NCI-H345 treated with DMSO at 0.1 percent for 48 hours (cell line): Measurements from ENCODE around the gene SPINDOC.

Experiments used
- DNase-seq: peaks from one replicate; lab custom pipeline; 2025; ENCODE audit not compliant: unreplicated experiment; lab: John Stamatoyannopoulos, UW

The SPINDOC gene

DNA sequence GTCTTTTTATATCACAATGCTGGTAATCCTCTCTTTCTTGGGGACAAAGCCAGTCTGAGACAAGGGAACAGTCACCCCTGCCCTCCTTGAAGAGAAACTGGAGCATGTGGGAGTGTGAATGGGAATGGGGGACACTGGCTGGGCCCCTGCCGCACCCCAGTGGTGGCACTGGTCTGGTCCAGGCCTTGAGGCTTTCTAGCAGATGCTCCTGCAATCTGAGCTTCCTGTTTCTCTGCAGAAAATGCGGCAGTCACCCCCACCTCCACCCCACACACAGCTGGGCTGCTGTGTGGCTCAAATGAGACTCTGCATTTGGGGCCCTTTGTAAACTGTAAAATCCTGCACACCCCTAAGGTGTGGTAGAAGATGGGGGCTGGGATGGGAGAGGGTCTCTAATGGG, 19.1 kb downstream of the SPINDOC start:
- no peak for DNase-seq

DNA sequence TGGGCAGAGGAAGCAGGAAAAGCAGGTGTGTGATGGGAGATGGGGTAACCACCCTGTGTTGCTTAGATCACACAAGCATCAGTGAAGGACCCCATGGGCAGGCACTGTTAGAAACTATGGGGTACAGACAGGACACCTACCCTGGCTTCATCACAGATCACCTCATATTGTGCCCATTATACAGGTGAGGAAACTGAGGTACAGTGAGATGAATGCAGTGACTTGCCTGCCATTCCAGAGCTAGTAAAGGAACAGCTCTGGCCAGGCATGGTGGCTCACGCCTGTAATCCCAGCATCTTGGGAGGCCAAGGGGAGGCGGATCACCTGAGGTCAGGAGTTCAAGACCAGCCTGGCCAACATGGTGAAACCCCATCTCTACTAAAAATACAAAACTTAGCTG, 19.8 kb downstream of the SPINDOC start:
- no peak for DNase-seq

DNA sequence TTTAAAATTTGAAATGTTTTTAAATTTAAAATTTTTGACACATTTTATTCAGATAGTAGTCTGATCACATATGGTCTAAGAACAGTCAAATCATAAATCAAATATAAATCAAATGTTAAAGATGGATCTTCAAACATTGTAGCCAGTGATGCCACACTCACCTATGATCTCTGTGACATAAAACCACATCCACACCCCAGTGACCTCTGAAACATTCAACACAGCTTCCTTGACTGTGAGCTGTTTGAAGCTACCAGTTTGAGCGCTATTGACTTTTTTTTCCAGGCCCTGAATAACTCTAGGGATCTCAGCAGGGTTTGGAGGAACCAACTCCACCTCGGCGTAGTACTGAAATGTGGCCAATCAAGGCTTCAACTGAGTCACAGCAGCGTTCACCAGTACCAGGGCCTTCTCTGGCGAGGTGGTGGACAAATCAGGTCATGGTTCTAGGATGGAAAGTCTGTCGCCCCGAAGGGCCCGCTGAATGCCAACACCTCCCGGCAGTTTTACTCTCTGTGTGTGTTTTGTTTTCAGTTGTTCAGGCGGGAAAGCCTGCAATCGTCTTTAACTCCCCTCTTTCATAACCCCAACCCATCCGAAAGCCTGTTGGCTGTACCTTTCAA, 21.4 kb downstream of the SPINDOC start:
- DNase-seq, result no peak

DNA sequence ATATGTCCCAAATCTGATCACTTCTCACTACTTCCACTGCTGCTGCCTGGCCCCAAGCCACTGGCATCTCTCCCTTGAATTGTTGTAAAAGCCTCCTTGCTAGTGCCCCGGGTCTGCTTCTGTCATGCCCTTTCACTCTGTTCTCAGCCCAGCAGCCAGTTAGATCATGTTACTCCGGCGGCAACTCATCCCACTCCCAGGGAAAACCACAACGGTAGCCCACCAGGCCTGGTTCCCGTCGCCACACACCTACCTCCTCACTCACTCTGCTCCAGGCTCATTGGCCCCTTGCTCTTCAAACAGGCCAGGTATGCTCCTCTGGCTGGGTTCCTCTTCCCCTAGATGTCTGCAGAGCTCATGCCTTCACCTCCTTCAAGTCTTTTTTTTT, 21.9 kb downstream of the SPINDOC start:
- DNase-seq, result no peak

DNA sequence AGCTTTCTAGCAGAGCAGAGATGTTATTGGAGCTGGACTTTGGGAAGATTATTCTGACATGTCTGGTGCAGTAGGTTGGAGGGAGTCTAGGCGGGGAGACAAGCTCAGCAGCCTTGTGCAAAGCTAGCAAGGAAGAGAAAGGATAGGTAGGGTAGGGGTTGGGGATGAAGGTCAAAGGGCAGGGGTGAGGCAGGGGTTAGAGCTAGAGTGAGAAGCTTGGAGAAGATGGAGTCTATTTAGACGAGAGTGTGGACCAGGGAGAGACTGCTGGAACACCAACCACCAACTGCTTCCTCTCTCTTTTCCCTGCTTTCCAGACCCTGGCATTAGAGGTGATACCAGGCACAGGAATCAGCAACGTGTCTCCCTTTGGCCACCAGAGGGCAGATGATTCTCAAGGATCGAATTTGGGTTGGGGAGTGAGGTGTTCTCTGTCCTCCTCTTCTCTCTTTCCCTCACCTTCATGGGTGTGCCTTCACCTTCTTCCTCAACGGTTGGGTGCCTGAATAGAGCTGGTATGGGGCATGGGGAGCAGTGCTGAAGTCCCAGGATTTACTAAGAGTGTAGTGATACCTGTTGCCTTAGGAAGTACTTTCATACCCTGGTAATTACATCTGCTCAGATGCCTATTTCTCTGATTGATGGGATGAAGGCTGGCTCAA, 23.9 kb downstream of the SPINDOC start:
- peak; percentile 84 for DNase-seq

DNA sequence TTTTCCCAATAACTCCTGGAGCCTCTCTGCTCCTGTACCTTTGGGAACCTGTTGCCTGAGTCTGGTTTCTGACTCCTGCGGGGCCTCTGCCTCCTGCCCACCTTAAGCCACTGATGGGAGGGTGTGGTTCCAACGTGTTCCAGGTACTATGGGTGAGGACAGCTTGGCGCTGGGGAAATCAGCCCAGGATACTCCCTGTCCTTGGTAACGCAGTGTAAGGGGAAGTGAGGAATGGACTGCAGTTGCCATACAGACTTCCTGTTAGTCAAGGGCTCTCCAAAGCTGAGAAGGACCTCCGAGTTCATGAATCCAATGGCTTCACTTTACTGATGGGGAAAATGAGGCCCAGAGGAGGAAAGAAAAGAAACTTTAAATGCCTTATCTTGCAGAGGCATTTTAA, 24.5 kb downstream of the SPINDOC start:
- no peak for DNase-seq

DNA sequence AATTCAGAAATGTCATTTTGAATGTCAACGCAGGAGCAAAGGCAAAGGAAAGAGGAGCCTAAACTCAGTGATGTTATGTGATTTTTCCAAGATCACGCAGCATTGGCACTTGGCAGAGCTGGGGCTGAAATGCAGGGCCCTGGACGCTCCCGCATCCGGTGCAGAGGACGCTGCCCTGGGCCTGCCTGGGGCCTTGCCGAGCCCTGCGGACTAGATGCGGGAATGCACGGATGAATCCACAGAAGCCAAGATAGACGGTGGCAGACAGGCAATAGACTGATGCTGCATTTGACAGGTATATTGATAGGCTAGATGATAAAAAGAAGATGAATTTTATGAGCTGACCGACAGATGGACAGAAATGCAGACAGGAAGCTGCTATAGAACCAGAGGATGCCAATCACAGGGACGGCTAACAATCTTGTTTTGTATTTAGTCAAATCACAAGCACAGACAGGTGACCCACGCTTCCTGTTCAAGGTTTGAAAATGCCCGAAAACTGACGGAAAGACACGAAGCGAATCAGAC, 25.0 kb downstream of the SPINDOC start:
- DNase-seq, result no peak

DNA sequence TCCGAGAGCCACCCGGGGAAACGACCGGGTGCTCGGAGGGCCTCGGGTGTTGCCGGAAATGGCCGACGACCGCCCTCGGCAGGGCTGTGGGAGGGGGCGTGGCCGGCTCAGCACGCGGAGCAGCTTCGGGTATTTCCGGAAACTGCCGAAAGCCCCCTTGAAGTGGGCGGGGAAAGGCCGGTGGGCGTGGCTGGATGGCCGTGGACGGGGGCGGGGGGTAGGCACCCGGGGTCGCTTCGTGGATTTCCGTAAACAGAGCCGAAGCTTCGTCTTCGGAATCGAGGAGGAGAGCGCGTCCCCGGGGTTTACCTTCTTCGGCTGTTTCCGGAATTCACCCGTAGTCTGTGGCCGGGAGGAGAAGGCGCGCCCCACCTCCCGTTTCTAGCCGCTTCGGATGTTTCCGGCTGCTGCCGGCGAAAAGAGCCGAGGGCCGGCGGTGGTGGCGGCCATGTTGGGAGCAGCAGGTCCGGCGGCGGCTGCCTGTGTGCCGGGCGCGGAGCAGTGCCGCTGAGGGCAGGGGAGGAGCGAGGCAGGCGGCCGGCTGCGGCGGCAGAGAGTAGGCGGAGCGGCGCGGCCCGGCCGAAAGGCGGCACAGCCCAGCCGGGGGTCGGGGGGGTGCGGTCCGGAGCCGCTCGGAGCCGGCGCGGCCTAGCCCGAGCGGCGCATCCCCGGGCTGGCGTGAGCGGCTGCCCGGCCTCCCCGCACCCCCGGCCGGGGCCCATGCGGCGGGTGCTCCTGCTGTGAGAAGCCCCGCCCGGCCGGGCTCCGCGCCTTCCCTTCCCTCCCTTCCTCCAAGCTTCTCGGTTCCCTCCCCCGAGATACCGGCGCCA, 25.6 kb downstream of the SPINDOC start, which contains the start of gene MARK2:
TSS of gene MARK2 (plus strand) at position 433 of the 830 bp plus-strand sequence. CDS start at position 830, 397 bp downstream.
- peak; percentile 99 for DNase-seq

DNA sequence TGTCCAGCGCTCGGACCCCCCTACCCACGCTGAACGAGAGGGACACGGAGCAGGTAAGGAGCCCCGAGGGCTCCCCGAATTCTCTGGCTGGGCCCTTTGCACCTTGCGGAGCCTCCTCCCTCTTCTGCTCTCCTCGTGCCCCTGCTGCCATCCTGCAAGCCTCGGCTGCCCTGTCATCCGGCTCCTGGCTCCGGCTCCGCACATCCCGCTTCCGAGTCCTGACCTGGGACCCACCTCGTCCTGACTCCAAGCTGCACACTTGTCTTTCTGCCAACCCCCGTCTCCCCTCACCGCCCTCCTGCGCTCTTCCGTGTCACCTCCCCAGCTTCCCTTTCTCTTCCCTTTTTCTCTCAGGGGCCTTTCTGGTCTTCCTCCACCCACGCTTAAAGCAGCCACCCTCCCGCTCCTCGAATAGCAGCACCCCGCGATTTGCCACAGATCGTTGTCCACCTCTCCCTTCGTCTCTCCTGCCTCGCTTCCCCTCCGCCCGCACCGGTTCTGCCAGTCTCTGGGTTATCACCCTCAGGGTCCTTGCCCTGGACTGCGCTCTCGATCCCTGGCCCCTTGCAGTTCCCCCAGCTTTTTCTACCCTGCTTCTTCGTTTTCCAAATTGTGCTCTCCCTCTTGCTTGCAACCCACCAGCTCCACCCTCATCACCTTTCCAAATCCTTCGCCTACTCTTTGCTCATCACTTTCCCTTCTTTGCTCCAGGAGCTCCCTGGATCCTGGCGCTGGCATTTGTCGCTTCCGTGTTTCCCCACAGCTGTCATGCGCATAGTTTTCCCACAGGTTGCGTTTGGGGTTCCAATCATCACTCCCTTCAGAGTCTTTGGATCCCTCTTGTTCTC, 26.5 kb downstream of the SPINDOC start:
- DNase-seq, result no peak

DNA sequence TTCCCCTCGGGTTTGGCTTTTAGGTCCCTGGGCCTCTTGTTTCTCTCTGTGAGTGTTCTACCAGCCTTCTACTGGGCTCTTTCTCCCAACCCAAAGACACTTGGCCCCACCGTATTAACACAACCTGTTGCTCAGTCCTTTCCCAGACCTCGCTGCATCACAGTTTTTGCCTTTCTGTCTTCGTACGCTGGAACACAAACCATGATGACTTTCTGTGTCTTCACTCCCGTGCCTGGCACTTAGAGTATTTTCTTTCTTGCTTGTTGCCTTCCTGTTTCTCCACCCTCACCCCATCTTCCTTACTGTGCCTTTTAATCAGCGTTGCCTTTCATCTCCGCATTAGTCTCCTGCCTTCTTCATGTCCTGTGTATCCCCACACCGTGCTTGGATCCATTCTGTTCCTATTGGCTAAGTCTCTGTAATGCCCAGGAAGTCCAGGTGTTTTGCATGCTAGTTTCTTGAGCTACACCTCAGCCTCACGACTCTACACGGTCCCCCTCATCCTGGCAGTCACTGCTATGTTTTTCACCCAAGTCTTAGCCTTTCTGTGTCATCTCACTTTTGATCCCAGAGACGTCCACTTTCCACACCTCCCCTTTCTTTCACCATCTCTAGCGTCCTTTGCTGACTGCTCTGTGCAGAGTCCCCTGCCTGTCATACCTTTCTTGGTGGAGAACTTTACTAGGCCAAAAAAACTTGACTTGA, 27.3 kb downstream of the SPINDOC start:
- no peak for DNase-seq

DNA sequence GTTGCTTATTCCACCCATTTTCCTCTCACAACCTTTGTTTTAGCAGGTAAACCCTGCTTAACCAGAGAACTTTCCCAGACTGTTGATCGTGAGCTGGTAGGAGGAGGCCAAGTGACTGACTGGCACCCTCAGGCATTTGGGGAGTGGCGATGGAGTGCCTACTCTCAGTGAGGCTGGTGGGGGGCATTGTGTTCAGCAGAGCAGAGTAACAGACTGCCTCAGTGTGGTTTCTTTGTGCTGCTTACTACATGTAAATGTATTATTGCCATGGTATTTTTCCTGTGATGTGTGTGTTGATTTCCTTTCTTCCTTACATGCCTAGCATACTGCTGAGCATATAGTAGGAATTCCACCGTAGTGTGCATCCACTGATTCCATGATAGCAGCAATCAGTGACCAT, 28.3 kb downstream of the SPINDOC start:
- peak; percentile 63 for DNase-seq

DNA sequence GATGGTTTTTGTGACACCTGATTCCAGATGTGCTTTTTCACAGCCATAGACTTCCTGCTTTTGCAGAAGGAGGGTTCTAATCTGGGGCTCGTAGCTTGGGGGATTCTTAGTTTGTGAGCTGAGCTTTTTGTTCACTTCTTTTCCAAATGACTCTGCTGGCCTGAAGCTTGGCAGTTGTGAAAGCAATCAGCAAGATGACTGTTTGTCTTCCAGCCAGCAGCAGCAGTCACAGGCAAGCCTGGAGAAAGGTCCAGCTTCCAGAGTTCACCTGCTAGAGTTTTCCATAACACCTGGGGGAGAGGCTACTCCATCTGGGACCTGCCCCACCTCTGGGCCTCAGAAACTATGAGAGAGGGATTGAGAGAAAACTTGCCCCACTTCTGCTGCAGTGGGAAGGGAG, 29.8 kb downstream of the SPINDOC start:
- no peak for DNase-seq

DNA sequence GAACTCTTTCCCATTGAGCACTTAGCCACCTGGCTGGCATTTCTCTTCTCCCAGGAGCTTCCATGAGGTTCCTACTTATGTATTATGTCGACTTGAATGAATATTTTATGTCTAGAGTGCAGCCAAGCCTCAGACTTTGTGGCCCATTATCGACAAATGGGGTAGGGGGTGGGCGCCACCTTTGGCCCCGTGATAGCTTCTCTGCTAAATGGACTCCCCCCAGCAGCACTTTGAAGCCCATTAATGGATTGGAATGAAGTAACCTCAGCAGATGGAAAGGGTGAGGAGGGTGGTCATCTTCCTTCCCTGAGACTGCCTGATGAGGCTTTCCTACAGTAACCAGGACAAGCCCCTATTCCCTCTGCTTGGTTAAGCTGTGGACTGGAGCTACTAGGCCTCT, 31.6 kb downstream of the SPINDOC start:
- DNase-seq, result no peak

DNA sequence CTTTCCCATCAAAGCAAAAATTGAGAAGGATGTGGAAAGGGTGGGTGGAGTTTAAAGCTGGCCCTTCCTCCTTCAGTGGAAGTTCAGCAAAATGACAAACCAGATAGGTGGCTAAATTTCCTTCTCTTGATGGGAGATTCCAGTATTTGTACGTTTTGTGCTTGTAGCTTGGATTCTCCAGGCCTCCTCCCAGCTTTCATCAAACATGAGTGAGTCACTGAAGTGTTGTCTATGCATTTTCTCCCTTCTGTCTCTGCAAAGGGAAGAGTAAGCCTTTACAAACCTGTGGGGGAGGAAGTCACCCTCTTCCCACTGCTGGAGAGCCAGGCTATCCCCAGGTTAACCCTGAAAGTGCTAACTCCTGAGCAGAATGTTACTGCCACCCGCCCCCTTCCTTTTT, 32.0 kb downstream of the SPINDOC start:
- no peak for DNase-seq

DNA sequence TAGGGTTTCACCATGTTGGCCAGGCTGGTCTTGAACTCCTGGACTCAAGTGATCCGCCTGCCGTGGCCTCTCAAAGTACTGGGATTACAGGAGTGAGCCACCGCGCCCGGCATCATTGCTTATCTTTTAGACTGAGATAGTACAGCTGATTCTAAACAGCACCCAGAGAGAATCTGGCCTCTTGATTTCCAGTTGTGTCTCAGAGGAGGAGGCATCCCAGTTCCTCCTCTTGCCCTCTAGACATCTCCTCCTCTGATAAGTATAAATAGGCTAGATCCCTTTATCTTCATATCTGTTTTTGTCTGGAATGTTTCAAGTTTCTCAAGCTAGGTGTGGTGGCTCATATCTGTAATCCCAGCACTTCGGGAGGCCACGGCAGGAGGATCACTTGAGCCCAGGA, 32.7 kb downstream of the SPINDOC start:
- DNase-seq, result no peak

DNA sequence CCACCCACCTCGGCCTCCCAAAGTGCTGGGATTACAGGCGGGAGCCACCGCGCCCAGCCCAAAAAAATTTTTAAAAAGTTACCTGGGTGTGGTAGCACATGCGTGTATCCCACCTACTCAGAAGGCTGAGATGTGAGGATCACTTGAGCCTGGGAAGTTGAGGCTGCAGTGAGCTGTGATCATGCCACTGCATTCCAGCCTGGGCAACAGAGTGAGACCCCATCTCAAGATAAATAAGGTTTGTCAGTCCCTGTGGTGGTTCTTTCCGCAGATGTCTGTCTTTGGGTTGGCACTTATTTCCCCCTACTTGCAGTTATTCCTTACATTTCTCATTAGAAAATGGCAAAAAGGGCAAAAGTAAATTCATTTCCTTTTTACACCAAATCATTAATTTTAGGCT, 33.6 kb downstream of the SPINDOC start:
- DNase-seq, result no peak

DNA sequence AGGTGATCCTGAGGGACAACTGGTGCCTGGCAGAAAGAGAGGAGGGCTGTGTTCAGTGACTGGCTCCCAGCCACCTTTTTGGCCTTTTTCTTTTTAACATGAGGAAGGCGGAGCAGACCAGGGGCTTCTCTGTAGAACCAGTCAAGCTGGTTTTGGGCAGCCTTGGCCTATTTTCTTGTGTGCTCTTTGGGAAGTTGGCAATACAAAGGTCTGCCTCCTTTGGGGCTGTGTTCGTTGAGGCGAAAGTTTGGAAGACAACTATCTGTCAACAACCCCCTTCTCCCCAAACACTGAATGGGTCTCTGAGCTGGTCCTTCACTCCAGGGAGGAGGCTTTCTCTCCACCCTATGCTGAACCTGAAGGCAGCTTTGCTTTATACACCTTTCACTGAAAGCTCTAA, 34.1 kb downstream of the SPINDOC start:
- no peak for DNase-seq

DNA sequence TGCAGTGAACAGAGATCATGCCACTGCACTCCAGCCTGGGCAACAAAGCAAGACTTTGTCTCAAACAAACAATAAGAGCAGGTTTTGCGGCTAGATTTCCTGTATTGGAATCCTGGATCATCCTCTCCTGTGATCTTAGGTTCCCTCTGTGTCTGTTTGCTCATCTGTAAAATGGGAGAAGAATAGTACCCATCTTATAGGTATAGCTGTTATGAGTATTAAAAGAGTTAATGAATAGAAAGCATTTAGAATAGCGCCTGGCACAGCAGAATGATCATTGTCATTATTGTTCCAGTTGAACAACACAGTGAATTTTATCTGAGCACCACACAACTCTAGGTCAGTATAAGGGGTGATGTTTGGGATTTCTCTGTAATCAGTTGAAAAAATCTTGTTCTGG, 36.4 kb downstream of the SPINDOC start:
- DNase-seq, result no peak

DNA sequence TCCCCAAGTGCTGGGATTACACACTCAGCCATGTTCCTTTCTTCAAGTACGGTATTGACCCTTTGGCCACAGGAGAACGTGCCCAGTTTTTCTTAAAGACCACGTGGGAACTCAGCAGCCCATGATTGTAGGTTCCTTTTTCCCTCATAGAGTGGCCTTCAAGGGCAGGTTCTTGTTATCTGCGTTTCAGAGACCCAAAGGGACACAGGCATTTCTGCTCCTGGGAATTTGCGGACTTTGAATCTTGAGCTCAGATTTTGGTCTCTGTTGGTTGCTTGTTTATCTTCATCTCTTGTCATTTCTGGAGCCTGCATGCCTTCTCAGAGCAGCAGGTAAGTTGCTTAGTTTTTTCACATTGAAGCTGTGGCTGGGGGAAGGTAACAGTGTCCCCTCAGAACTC, 37.7 kb downstream of the SPINDOC start:
- DNase-seq, result no peak

DNA sequence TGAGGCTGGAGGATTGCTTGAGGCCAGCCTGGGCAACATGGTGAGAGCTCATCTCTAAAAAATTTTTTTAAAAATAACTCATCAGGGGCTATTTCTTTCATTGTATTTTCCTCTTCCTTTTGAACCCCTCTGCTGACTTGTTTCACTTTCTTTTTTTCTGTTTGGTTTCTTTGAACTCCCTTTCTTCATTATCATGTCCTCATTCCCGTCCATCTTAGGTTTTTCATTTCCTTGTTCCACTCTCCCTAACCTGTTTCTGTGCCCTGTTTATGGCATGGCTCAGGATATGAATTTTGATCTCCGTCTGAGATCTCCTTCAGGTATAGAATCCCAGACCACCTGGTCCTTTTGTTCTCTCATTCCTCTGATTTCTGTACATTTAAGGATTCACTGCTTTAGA, 38.1 kb downstream of the SPINDOC start:
- no peak for DNase-seq
